Esophagus muscularis mucosa (tissue), 4 donors: ENCODE data around the gene JPH3. TPM values are rescaled to one million over a fixed set of nuclear protein-coding genes. Genes with fewer than 3 reads are reported as not detected.

Experiments used
- DNase-seq: peaks from one replicate; pipeline ENCODE4 v3.0.0-alpha.2; 2017; ENCODE audit errors: extremely low spot score
- H3K27ac ChIP-seq, 4 donors: fragments of 200-600 bp; sonication (generic); replicated peaks in 1 of 4; 1 replicate in 3 of 4; 2 replicates in 1 of 4; pipeline ENCODE4 v1.5.1; 2016 to 2019; ENCODE audit warnings: mild to moderate bottlenecking in 1 of 4
- H3K27me3 ChIP-seq, 4 donors: fragments of 200-600 bp; sonication (generic); one replicate each; pipeline versions ENCODE4 v1.5.1 to v1.6.0; 2016 to 2019
- H3K36me3 ChIP-seq, 4 donors: fragments of 200-600 bp; sonication (generic); one replicate each; pipeline ENCODE4 v1.5.1; 2016 to 2019
- H3K4me1 ChIP-seq, 4 donors: fragments of 200-600 bp; sonication (generic); one replicate each; pipeline ENCODE4 v1.5.1; 2016 to 2019
- H3K4me3 ChIP-seq, 4 donors: fragments of 200-600 bp; sonication (generic); 1 replicate in 2 of 4; 2 replicates in 2 of 4; pipeline ENCODE4 v1.5.1; 2016 to 2019; ENCODE audit warnings: mild to moderate bottlenecking in 4 of 4, moderate library complexity in 1 of 4
- H3K9me3 ChIP-seq, 4 donors: fragments of 200-600 bp; sonication (generic); 1 replicate in 3 of 4; 2 replicates in 1 of 4; pipeline ENCODE4 v1.5.1; 2016 to 2019
- EP300 ChIP-seq: sonication (generic); formaldehyde crosslinking; IDR thresholded peaks from one replicate; pipeline ENCODE4 v1.6.1; 2017; ENCODE audit warnings: antibody characterized with exemption
- POLR2A ChIP-seq: fragments of 450-650 bp; IDR thresholded peaks from one replicate; pipeline ENCODE4 v1.6.1; 2017; ENCODE audit warnings: antibody characterized with exemption, moderate library complexity, mild to moderate bottlenecking, low read depth
- POLR2AphosphoS5 ChIP-seq, 2 donors: sonication (generic); formaldehyde crosslinking; IDR thresholded peaks; one replicate each; pipeline ENCODE4 v1.6.1; 2017; ENCODE audit warnings: antibody characterized with exemption in 2 of 2
- WGBS: methylation state at CpG from one replicate; pipeline ENCODE4 v1.1.5; 2018; 5-methylcytosine and 5-hydroxymethylcytosine counted together
- intact Hi-C: fragments of 100-400 bp; cut with DNase I; formaldehyde crosslinking; loops from one replicate; pipeline ENCODE4 v1.15.1; 2023
- total RNA-seq, 4 donors: library from RNA; depleted of rRNA; stranded (reverse); fragments of >200 nt; gene quantifications; one replicate each; pipeline versions ENCODE4 v1.1.0 to v1.2.1, GENCODE V29; 2016
- TF ChIP-seq, protein P1 (sequence below), 3 experiments: fragments of 200-600 bp in 2 of 3; fragments of 450-650 bp in 1 of 3; sonication (generic) in 2 of 3; IDR thresholded peaks; one replicate each; pipeline ENCODE4 v1.5.1; 2017 to 2019; ENCODE audit warnings: antibody characterized with exemption in 3 of 3, mild to moderate bottlenecking in 2 of 3, moderate library complexity in 1 of 3

Gene JPH3
- total RNA-seq, 4 donors from 2014 or later, result 0.42 to 2.2 (median 0.54) TPM

DNA sequence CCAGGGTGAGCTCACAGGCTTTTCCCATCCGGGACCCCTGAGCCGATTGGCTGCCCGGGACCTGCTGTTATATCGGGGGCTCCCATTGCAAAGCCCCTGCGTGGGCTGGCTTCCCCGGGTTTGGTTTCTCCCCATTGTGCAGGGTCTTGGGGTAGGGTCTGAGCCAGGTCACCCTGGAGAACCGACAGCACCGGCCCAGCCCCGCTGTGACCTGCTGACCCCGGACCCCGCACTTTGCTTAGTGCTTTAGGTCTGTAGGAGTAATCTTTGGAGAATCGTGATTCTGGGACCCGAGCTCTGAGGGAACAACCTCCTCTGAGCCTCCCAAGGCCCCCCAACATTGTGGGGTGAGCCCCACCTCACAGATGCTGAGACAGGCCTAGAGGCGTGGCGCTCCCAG, 62.9 kb downstream of the JPH3 start:
- 89% methylated on average over 8 of the region's 15 CpGs for WGBS
- H3K9me3 ChIP-seq, result no peaks in the 10 kb centered on the region
- no peak overlapping the region for H3K27ac ChIP-seq
- peaks cover 0 to 86% (median 0%) of the 10 kb centered on the region in 4 donors for H3K27me3 ChIP-seq
- no peak for DNase-seq
- no peak for TF ChIP-seq POLR2A
- no peaks in the 10 kb centered on the region for H3K36me3 ChIP-seq
- H3K4me3 ChIP-seq, result no peak overlapping the region
- intact Hi-C loops, result no loop called here
- H3K4me1 ChIP-seq, result no peaks in the 10 kb centered on the region

GRCh38 chr16:87666919-87667318, 64.6 kb downstream of the JPH3 start:
- Histone ChIP-seq H3K9me3 (no peaks in the 10 kb centered on the region), H3K4me1 (no peaks in the 10 kb centered on the region), H3K4me3 (no peak overlapping the region), H3K36me3 (no peaks in the 10 kb centered on the region), H3K27me3 (peaks cover 0 to 86% (median 0%) of the 10 kb centered on the region in 4 donors), H3K27ac (no peak overlapping the region)
- intact Hi-C loops, result no loop called here
- DNase-seq, result no peak
- WGBS, result 75% methylated on average over 9 of the region's 16 CpGs
- TF ChIP-seq EP300 (no peak), POLR2AphosphoS5 (IDR thresholded peaks at IDR 0.05) (no peak)

GRCh38 chr16:87667443-87667842, 65.1 kb downstream of the JPH3 start:
- H3K36me3 ChIP-seq, result no peaks in the 10 kb centered on the region
- no peak overlapping the region for H3K27ac ChIP-seq
- TF ChIP-seq POLR2A, result no peak
- TF ChIP-seq POLR2AphosphoS5 (IDR thresholded peaks at IDR 0.05), result no peak
- TF ChIP-seq, protein P1, sequence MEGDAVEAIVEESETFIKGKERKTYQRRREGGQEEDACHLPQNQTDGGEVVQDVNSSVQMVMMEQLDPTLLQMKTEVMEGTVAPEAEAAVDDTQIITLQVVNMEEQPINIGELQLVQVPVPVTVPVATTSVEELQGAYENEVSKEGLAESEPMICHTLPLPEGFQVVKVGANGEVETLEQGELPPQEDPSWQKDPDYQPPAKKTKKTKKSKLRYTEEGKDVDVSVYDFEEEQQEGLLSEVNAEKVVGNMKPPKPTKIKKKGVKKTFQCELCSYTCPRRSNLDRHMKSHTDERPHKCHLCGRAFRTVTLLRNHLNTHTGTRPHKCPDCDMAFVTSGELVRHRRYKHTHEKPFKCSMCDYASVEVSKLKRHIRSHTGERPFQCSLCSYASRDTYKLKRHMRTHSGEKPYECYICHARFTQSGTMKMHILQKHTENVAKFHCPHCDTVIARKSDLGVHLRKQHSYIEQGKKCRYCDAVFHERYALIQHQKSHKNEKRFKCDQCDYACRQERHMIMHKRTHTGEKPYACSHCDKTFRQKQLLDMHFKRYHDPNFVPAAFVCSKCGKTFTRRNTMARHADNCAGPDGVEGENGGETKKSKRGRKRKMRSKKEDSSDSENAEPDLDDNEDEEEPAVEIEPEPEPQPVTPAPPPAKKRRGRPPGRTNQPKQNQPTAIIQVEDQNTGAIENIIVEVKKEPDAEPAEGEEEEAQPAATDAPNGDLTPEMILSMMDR (IDR thresholded peaks at IDR 0.05), result no peak
- TF ChIP-seq EP300, result no peak
- intact Hi-C loops, result no loop called here
- peaks cover 0 to 84% (median 0%) of the 10 kb centered on the region in 4 donors for H3K27me3 ChIP-seq
- H3K4me3 ChIP-seq, result no peak overlapping the region
- 76% methylated on average over 7 of the region's 7 CpGs for WGBS
- H3K4me1 ChIP-seq, result no peaks in the 10 kb centered on the region
- DNase-seq, result no peak
- no peaks in the 10 kb centered on the region for H3K9me3 ChIP-seq

- no peaks in the 10 kb centered on the region for H3K9me3 ChIP-seq
- H3K27me3 ChIP-seq, result peaks cover 0 to 79% (median 0%) of the 10 kb centered on the region in 4 donors
- H3K27ac ChIP-seq, result no peak overlapping the region
- intact Hi-C loops, result no loop called here
- no peaks in the 10 kb centered on the region for H3K4me1 ChIP-seq
- no peak for TF ChIP-seq POLR2AphosphoS5 (IDR thresholded peaks at IDR 0.05)
- no peak for TF ChIP-seq EP300
- TF ChIP-seq, protein P1 (IDR thresholded peaks at IDR 0.05), result no peak
- no peak for TF ChIP-seq POLR2A
- no peak overlapping the region for H3K4me3 ChIP-seq
- 87% methylated on average over 15 of the region's 19 CpGs for WGBS
- H3K36me3 ChIP-seq, result no peaks in the 10 kb centered on the region
- DNase-seq, result no peak
Measured at GRCh38 chr16:87667946-87668345, 65.6 kb downstream of the JPH3 start.

DNA sequence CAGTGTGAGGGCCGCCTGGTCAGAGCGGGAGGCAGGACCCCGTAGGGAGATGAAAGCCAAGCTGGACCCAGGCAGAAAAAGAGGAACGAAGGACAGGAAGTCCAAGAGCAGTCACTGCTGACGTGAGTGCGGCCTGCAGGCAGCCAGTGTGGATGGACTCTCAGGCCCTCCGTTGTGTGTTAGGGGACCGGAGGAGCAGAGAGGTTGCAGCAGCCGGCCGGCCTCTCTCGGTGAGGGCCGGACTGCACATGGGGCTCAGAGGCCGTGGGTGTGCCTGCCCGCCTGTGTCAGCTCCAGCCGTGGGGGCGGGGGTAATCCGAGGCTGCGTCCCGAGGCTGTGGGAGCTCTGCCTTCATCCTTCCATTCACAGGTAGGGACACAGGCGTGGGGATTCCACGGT, 67.4 kb downstream of the JPH3 start:
- Histone ChIP-seq H3K4me3 (no peak overlapping the region), H3K9me3 (no peaks in the 10 kb centered on the region), H3K27ac (no peak overlapping the region), H3K27me3 (peaks cover 0 to 63% (median 0%) of the 10 kb centered on the region in 4 donors), H3K36me3 (no peaks in the 10 kb centered on the region), H3K4me1 (no peaks in the 10 kb centered on the region)
- whole genome bisulfite sequencing, result 77% methylated on average over 9 of the region's 21 CpGs
- TF ChIP-seq POLR2AphosphoS5 (IDR thresholded peaks at IDR 0.05), result no peak
- TF ChIP-seq POLR2A, result no peak
- TF ChIP-seq EP300, result no peak
- TF ChIP-seq, protein P1 (IDR thresholded peaks at IDR 0.05), result no peak
- no peak for DNase-seq
- intact Hi-C loops, result no loop called here

DNA sequence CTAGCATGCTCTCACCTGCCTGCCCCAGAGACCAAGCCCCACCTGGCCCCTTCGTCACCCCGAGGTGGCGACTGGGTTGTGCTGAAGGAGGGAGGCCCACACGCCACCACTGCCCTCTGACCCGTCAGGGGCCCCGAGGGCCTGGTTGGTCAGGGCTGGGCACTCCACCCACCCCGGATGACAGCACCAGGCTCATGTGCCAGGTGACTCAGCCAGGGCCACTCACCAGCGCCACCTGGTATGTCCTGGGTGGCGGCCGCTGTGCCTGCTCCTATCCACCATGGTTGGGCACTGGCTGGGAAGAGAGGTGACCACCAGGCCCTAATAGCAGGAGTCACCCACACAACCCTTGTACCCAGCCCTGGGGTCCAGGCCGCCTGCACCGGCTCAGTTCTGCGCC, 68.9 kb downstream of the JPH3 start:
- no peaks in the 10 kb centered on the region for H3K9me3 ChIP-seq
- peaks cover 0 to 49% (median 0%) of the 10 kb centered on the region in 4 donors for H3K27me3 ChIP-seq
- no peaks in the 10 kb centered on the region for H3K36me3 ChIP-seq
- H3K27ac ChIP-seq, result no peak overlapping the region
- intact Hi-C loops, result no loop called here
- no peaks in the 10 kb centered on the region for H3K4me1 ChIP-seq
- no peak for DNase-seq
- no peak for TF ChIP-seq POLR2A
- TF ChIP-seq, protein P1 (IDR thresholded peaks at IDR 0.05), result no peak
- no peak for TF ChIP-seq POLR2AphosphoS5 (IDR thresholded peaks at IDR 0.05)
- WGBS, result 81% methylated on average over 10 of the region's 13 CpGs
- no peak overlapping the region for H3K4me3 ChIP-seq
